Liver (tissue), 3 donors: ENCODE results near the gene CDH26.

ENCODE experiments used
- CTCF ChIP-seq: fragments of 150-350 bp; IDR thresholded peaks from 2 replicates; pipeline ENCODE4 v1.5.1; 2017; ENCODE audit warnings: improper control_type of control experiment, low read depth, low read length; ENCODE audit not compliant: missing input control
- HNF4G ChIP-seq: IDR thresholded peaks from 2 replicates; pipeline ENCODE4 v1.6.1; 2016; ENCODE audit warnings: antibody characterized with exemption
- JUND ChIP-seq, 2 donors: IDR thresholded peaks; 2 replicates each; pipeline ENCODE4 v1.6.1; 2016; ENCODE audit warnings: antibody characterized with exemption in 2 of 2
- MAX ChIP-seq: IDR thresholded peaks from 2 replicates; pipeline ENCODE4 v1.6.1; 2016; ENCODE audit warnings: antibody characterized with exemption
- RAD21 ChIP-seq, 2 donors: IDR thresholded peaks; 2 replicates each; pipeline ENCODE4 v1.6.1; 2016; ENCODE audit warnings: antibody characterized with exemption in 2 of 2, mild to moderate bottlenecking in 2 of 2
- SP1 ChIP-seq: IDR thresholded peaks from 2 replicates; pipeline ENCODE4 v1.6.1; 2018; ENCODE audit warnings: antibody characterized with exemption, mild to moderate bottlenecking
- YY1 ChIP-seq: IDR thresholded peaks from 2 replicates; pipeline ENCODE4 v1.6.1; 2016; ENCODE audit warnings: antibody characterized with exemption, mild to moderate bottlenecking
- ZBTB33 ChIP-seq: IDR thresholded peaks from 2 replicates; pipeline ENCODE4 v1.6.1; 2016; ENCODE audit warnings: antibody characterized with exemption
- donor health status: healthy.
- donor health status: healthy.

DNA sequence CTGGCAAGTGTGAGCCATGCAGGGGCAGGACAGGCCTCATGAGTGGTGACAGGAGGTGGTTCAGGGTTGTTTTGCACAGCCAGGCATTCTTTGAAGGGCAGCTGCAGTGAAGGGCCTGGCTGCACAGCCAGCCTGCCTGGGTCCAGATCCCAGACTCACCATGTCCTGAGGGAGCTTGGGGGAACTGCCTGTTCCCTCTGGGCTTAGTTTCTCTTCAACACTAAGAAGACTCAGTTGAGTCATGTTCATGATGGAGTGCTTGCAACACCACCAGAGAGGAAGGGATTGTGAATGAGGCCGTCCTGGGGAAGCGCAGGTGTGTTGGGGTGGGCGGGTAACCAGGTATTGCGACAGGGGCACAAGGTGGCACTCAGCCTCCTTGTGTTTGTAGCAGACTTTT lies 102.4 kb downstream of the CDH26 start:
- TF ChIP-seq HNF4G (no peak), CTCF (no peak), MAX (no peak), YY1 (no peak), JUND (IDR thresholded peaks at IDR 0.05) (no peak), RAD21 (IDR thresholded peaks at IDR 0.05) (no peak), ZBTB33 (no peak), SP1 (no peak)
